ENCODE results near the gene ANTXR1.
A peak's percentile ranks its signal among the peaks of the same experiment; 100 is the strongest.
"Not testable (repeated sequence)": the region's sequence is repeated elsewhere in the genome, so short reads cannot be mapped to it uniquely, and the experiment has no call there.

The ANTXR1 gene

DNA sequence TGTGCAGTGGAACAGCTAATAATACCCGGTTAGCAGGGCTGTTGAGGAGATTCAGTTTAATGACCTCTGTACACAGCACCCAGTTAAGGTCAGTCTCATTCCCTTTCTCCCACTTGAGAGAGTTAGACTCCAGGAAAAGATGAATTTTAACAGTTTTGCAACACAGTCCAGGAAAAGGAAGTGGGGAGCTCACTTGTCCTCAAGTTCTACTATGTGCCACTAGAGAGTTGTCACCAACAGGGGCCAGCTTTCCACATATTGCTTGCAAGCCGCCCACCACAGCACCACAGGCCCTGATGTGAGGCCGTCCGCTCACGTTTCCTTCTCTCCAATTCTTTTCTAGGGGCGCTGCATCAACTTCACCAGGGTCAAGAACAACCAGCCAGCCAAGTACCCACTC lies 231.9 kb downstream of the ANTXR1 start:
- FAIRE-seq, result no peak

DNA sequence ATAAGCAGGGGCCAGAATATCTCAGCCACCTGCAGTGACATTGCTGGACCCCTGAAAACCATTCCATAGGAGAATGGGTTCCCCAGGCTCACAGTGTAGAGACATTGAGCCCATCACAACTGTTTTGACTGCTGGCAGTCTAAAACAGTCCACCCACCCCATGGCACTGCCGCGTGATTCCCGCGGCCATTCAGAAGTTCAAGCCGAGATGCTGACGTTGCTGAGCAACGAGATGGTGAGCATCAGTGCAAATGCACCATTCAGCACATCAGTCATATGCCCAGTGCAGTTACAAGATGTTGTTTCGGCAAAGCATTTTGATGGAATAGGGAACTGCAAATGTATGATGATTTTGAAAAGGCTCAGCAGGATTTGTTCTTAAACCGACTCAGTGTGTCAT lies 234.6 kb downstream of the ANTXR1 start:
- no peak for FAIRE-seq

DNA sequence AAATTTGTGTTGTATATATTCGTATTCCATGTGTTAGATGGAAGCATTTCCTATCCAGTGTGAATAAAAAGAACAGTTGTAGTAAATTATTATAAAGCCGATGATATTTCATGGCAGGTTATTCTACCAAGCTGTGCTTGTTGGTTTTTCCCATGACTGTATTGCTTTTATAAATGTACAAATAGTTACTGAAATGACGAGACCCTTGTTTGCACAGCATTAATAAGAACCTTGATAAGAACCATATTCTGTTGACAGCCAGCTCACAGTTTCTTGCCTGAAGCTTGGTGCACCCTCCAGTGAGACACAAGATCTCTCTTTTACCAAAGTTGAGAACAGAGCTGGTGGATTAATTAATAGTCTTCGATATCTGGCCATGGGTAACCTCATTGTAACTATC lies 235.3 kb downstream of the ANTXR1 start:
- FAIRE-seq, result peak; percentile 47

DNA sequence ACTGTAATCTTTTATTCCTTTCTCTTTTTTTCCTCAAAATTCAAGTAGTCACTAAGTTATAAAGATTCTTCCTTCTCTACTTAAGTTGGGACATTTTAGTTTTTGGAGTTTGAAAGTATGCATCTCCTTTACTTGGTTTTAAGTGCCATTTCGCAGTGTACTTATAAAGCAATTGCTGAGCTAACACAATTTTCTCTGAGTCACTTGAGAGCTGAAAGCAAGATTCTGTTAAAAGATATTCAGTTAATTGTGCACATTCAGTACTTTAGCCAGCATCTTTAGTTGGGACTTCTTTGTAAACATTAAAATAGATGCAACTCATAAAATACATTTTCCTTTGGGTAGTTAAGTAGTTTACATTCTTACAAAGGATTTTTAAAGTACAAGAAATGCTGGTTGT lies 238.0 kb downstream of the ANTXR1 start:
- no peak for FAIRE-seq

DNA sequence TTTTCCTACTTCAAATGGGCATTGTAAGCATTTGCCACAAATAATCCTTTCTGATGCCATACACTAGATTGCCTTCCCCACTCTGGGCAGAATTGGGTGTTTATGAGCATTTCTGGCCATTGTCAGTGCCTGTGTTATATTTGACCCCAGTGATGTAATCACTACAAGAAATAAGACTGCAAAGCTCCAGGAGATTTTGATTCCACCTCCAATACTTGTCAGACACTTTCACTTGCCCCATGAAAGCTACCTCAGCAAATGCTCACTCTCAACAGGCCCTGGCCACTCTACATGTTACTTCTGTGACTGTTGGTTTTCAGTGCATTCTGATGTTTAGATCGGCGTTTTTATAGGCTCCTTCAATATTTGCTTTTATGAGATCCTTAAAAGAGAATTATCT lies 239.0 kb downstream of the ANTXR1 start:
- no peak for FAIRE-seq

DNA sequence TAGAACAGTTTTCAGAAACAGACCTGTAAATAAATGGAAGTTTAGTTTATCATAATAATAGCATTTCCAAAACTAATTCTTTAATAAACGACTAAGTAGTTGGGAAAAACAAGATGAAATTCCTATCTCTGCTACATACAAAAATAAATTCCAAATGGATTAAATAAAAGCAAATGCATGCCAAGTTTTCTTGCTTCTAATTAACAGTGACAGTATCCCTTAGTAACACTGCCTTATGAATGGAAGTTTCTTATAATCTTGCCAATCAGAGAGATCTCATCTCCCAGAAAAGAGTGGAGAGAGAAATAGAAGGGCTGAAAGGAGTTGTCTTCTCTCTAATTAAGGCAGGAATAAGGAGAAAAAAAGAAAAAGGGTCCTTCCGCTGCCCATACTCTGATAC lies 240.1 kb downstream of the ANTXR1 start:
- FAIRE-seq, result no peak

DNA sequence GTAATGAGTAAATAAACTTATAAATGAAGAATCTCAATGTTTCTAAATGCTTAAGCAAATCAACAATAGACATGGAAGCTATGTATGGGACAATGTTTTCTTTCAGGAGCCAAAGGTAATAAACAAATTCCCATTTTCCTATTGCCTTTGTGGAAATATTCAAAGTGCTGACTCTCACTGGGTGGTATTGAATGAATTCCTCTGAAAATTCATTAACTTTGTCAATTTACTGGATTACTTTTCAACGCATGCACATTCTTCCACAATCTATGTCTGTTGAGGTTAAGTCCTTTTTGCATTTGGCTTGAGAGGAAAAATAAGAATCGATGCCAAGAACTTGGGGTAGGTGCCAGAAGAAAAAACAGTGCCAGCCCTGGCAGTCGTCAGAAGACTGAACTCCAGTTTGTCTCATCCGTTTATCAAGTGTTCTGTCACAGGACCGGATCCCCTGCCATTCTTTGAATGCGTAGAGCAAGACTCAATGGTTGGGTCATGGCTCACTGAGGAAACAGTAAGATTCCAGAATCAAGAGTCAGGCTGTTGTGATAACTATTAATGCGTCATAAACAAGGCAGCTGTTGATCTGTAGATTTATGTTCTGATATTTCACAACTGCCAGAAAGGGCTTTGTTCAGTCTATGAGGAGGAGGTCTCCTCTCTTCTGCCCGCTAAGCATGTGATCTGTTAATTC lies 240.8 kb downstream of the ANTXR1 start:
- no peak for FAIRE-seq

DNA sequence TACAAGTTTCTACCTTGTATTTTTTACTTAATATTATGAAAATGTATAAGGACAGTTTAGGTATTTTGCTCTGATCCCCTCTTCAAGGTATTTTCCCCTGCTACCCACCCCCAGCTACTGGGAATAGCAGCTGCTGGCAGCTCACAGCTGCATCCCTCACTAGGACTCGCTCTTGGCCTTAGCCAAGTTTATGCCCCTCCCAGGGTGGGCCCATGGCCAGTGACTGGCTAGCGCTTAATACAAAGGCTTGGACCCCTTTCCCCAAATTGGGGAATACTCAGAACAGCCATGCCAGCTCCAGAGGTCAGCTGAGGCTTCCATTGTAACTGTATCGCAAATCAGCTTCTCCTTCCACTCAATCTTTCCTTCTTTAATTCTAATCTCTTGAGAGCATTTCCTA lies 242.8 kb downstream of the ANTXR1 start:
- no peak for FAIRE-seq

DNA sequence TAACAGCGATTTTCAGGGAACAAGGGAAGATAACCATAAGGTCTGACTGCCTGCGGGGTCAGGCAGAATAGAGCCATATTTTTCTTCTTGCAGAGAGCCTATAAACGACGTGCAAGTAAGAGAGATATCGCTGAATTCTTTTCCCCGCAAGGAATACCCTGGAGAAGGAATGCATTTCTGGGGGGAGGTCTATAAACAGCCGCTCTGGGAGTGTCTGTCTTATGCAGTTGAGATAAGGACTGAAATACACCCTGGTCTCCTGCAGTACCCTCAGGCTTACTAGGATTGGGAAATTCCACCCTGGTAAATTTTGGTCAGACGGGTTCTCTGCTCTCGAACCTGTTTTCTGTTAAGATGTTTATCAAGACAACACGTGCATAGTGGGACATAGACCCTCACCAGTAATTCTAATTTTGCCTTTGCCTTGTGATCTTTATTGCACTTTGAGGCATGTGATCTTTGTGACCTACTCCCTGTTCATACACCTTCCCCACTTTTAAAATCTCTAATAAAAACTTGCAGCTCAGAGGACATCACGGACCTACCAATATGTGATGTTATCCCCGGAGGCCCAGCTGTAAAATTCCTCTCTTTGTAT lies 247.1 kb downstream of the ANTXR1 start:
- FAIRE-seq, result not testable (repeated sequence)

DNA sequence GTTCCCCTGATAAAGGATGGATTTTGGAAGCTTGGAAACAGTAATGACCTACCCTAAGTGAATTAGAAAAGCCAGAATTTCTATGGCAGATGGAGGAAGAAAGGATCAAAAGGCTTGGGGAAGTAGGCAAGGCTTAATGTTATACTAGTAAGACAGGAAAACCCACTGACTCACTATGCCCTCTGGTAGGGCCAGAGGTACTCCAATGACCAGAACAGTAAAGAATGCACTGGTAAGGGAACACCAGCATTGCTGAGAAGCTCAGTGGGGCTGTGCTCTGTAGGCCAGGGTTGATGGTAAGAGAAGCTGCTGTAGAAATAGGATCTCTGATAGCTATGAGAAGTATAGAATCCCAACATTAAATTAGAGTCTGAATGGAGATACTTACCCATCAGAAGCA lies 247.7 kb downstream of the ANTXR1 start:
- no peak for FAIRE-seq

DNA sequence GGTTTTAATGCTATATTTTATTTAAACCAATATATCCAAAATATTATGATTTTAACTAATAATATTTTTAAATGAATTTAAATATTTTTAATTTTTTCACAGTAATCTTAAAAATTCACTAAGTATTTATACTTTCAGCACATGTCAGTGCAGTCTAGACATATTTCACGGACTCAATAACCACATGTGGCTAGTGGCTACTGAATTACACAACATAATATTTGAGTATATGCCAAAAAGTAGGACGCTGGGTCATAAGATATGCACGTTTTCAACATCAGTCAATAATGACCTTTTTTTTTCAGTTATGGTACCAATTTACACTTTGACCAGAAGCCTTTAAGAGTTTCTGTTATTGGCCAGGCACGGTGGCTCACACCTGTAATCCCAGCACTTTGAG lies 256.4 kb downstream of the ANTXR1 start:
- FAIRE-seq, result no peak

DNA sequence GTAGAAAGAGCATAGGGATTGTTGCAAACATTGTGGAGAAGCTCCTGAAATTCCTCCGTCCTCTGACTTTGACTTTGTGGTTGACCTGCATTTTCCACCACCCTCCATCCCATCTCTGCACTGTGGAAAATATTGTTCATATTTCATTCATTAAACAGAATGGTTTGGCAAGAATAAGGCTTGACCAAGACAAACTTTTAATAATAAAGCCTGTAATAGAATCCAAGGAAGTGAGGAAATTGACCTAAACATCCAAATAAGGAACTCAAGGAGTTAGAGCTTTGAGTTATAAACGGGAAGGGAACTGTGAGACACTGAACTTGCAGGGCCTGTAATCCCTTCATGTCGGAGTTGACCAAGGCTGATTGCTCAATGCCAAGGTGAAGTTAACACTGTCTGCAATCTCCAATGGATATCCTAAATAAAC lies 258.9 kb downstream of the ANTXR1 start:
- no peak for FAIRE-seq

DNA sequence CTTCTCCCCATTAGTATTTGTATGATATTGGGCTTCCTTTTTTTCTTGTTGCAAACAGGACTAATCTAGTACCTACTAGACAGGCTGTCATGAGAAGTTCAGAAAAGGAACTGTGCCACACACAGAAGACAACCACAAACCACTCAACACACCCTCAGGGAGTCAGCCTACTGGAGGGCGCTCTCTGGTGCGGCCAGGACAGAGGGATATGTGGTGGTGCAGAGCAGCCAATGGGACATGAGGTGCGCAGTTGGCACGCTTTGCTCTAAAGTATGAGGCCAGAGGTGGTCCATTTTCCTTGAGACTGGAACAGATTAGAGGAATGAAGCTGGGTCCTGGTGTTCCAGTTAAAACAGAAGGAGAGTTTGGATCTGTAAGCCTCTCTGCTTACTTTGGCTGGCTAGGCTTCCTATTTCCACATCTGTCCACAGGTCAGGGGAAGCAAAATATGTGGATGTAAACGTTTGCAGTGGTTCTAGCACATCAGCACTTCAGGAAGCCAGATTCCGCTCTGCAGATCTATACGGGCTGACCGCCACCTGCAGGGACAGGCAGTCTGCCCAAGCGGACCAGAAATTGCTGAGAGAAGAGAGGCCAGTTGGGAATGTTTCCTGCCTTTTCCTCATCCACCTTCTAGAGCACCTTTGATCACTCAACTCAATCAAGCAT lies 260.0 kb downstream of the ANTXR1 start:
- no peak for FAIRE-seq

DNA sequence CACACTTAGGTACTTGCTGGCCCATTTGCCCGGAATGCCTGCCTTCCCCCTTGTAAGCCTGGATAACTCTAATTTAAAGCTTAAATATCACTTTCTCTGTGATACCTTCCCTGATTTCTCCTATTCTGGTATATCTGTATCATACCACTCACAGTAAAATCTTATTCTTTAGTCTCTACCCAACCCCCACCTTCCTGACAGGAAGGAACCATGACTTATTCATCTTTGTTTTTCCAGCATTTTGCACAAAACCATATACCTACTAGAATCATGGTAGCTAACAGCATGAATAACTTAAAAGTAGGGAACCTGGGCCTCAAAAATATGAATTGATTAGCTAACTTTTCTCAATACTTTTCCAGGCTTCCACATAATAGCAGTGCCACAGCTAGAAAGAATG lies 262.5 kb downstream of the ANTXR1 start:
- FAIRE-seq, result no peak

DNA sequence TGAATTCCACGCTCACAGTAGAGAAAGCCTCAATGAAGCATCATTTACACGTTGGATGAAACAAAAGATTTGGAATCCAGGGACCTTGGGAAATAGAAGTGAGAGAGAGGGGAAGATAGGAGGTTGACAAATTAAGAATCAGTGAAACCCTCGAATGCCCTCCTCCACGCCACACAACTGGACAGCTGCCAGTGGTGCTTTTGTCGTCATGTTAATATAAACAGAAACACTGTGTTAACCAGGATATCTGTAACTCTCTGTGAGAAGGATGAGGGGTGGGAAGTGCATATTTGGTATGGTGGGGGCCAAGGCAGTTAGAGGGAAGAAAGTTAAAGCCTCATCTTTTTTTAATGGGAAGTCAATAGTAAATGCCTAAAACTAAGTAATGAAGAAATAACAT lies 265.4 kb downstream of the ANTXR1 start:
- FAIRE-seq, result no peak

DNA sequence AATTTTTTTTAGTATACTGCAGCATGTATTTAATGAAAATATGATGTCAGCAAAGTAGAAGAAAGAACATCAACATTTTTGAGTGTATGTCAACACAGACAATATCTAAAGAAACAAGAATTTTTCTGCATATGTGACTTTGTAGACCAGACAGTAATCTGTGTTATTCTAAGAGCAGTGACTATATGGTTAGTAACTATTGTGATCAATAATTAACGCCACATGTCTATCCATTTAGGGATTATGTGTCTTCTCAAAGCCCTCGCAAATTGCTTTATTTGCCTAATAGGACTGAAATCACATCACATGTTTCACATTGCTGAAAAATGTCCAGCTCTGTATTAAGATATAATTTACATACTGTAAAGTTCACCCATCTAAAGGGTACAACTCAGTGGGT lies 266.2 kb downstream of the ANTXR1 start:
- FAIRE-seq, result no peak

DNA sequence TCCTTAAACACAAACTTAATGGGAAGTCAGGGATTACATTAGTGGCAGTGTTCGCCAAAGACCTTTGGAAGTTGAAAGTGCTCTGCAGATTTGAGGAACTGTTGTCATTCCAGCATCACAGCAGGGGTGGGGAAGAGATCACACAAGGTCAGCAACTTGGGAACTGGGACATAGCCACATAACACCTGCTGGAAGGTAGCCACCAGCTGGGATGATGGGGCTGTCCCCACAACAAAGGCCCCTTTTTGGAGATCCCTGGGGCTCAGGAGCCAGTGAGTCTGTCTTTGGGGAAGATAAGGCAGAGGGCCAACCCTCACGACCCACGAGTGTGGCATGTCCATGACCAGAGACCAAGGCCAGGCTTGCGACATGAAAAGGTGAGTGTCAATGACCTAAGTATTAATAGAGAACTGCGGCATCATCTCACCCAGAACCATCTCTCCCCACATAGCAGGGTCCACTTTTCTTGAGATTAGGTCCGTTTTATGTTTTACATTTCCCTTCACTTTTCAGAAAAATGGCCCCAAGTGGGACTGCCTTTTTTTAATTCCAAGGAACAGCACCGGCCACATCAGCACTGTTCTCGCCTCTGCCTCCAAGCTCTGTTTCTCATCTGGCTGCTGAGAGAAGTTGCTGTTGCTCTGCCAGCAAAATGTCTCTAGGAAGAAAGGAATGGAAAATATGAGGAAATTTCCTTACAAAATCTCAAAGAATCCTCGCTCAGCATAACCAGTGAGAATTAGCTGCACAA lies 267.1 kb downstream of the ANTXR1 start:
- FAIRE-seq, result no peak

DNA sequence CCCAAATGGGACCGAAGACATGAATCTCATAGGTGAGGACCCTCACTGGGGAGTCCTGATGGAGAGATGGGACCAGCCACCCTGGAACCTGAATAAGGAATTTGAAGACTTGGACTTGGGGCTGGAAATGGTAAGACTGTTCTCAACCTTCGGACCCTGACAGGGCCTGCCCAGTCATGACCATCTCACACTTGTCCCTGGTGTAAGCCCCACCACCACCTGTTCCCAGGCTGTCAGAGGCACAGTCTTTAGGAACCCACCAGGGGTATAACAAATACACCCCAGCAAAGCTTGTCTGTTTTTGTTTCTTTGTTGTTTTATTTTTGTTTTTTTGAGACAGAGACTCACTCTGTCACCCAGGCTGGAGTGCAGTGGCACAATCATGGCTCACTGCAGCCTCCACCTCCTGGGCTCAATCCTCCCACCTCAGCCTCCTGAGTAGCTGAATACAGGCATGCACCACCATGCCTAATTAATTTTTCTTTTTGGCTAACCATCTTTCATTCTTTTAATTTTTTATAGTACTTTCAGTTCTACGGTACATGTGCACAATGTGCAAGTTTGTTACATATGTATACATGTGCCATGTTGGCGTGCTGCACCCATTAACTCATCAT lies 267.9 kb downstream of the ANTXR1 start:
- FAIRE-seq, result no peak

DNA sequence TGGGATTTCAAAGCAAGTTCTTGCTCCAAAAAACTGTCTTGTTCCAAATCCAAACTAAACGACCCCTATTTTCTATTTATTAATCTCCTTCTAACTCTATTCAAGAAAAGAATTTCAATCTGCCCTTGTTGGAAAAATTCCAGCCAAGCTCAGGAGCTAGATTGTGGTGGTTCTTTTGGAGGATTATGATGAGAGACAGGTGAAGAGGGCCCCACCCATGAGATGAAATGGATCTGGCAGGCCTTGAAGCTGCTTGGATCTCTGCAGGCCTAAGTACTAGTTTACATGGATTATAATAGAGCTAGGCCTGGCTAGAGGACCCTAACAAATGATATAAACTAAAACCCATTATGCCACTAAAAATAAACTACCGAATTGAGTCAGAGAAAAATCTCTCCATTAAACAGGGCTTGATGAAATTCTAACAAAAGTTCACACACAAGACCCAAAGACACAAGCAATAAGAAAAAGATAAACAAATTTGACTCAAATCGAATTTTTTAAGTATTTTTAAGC lies 272.5 kb downstream of the ANTXR1 start:
- FAIRE-seq, result no peak

DNA sequence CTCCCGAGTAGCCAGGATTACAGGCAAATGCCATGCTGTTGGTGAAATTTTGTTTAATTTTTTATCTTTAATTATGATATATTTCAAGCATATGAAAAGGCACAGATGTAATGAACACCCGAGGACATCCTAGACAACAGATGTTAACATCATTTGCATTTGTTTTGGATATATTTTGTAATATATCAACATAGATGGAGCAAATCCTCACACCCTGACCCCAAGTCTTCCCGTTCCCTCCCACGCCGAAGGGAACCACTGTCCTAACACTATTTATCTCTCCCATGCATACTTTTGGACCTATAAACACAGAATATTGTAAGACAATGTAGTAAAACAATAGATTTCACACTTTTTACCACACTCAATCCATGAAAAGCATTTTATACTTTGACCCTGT lies 274.6 kb downstream of the ANTXR1 start:
- no peak for FAIRE-seq

DNA sequence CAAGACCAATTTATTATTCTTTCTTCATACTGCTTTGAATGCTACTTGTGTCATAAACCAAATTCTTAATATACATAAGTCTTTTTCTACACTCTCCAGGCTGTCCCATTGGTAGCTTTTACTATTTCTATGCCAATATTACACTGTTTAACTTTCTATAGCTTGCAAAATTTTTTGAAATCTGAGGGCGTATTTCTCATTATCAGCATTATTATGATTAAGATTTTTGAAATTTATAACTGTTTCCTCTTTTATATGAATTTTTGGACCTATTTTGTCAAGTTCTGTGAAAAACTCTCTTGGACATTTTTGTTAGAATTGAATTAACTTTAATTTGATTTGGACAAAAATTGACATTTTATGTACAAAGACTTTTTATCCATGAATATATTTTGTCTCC lies 275.4 kb downstream of the ANTXR1 start:
- FAIRE-seq, result peak; percentile 60

DNA sequence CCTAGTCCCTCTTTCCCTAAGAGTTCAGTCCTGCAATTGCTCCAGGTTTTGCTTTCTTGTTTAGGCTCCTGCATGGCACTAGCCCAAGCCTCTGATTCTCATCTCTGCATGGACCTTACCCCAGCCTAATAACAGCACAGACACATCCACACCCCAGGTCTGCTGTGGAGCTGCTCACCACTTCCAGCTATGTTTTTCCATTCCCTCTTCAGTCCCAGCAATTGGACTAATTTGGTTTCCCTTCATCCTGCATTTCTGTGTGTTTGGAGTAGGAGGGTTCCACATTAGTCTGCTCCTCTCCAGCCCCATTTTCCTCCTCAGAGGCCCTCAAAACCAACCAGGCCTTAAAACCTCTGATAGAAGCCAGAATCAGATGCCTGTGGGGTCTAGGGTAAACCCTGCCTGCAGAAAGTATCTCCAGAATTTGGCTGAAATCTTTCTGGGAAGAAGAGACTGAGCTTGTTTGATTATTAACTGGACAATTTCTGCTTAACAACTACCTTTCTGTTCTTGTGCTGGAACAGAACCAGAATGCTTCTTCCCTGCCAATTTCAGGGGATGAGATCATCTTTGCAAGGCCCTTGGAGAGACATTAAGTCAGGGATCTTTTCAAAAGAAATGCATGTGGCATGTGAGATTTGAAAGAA lies 278.1 kb downstream of the ANTXR1 start:
- FAIRE-seq, result no peak

DNA sequence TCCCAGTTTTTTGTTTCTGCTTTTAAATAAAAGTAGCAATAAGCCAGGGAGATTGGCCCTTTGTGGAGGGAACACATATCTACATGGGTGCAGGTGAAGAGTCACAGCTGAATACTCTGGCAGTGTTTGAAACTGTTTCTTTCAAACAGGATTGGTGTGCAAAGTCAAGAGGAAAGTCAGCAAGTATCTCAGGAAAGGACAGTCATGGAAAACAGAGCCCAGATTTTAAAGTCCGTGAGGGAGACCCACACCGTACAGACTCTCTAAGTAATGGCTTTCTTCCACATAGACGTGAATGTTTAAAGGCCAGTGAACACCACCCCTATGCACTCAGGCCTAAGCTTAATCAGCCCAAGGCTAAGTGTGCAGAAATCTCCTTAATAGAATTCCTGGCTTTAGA lies 278.7 kb downstream of the ANTXR1 start:
- FAIRE-seq, result no peak

All from islet of Langerhans (tissue), 1 donor.